GM21526 (cell line): ENCODE data around the gene CFAP20DC.
"Not testable (repeated sequence)": the region's sequence is repeated elsewhere in the genome, so short reads cannot be mapped to it uniquely, and the experiment has no call there.

Experiments
- ATAC-seq: cut with Tn5 transposase; IDR thresholded peaks from one replicate; pipeline ENCODE4 v1.9.1; 2021; ENCODE audit warnings: moderate library complexity; ENCODE audit not compliant: unreplicated experiment, low FRiP score

The CFAP20DC gene

GRCh38 chr3:58754074-58754473 is 295.8 kb downstream of the CFAP20DC start:
- no peak for ATAC-seq

- no peak for ATAC-seq
Observed at GRCh38 chr3:58751882-58752567, 297.8 kb downstream of the CFAP20DC start.

GRCh38 chr3:58751235-58751634 is 298.6 kb downstream of the CFAP20DC start:
- ATAC-seq = no peak

- ATAC-seq = no peak
Observed at GRCh38 chr3:58749948-58750347, 299.9 kb downstream of the CFAP20DC start.

GRCh38 chr3:58748024-58748423 is 301.8 kb downstream of the CFAP20DC start:
- no peak for ATAC-seq

GRCh38 chr3:58746758-58747157 is 303.1 kb downstream of the CFAP20DC start:
- ATAC-seq = no peak

GRCh38 chr3:58743296-58743695 is 306.5 kb downstream of the CFAP20DC start:
- no peak for ATAC-seq

- ATAC-seq = no peak
Observed at GRCh38 chr3:58742239-58742638, 307.6 kb downstream of the CFAP20DC start.

GRCh38 chr3:58737644-58738043 is 312.2 kb downstream of the CFAP20DC start:
- no peak for ATAC-seq

- ATAC-seq = no peak
Observed at GRCh38 chr3:58731673-58732072, 318.2 kb downstream of the CFAP20DC start.

- ATAC-seq = no peak
Observed at GRCh38 chr3:58728723-58729122, 321.1 kb downstream of the CFAP20DC start.

GRCh38 chr3:58725326-58725853 is 324.4 kb downstream of the CFAP20DC start:
- no peak for ATAC-seq

GRCh38 chr3:58724336-58724735 is 325.5 kb downstream of the CFAP20DC start:
- no peak for ATAC-seq

- ATAC-seq = no peak
Observed at GRCh38 chr3:58723173-58723572, 326.7 kb downstream of the CFAP20DC start.

- ATAC-seq = no peak
Observed at GRCh38 chr3:58722561-58722960, 327.3 kb downstream of the CFAP20DC start.

GRCh38 chr3:58720526-58720925 is 329.3 kb downstream of the CFAP20DC start:
- no peak for ATAC-seq

GRCh38 chr3:58719684-58720083 is 330.1 kb downstream of the CFAP20DC start:
- no peak for ATAC-seq

- no peak for ATAC-seq
Observed at GRCh38 chr3:58713715-58714401, 336.0 kb downstream of the CFAP20DC start.

- no peak for ATAC-seq
Observed at GRCh38 chr3:58711871-58712270, 338.0 kb downstream of the CFAP20DC start.

GRCh38 chr3:58708983-58709382 is 340.8 kb downstream of the CFAP20DC start:
- not testable (repeated sequence) for ATAC-seq

GRCh38 chr3:58708116-58708791 is 341.6 kb downstream of the CFAP20DC start:
- no peak for ATAC-seq
